ENCODE measurements around the gene SOD1.
"Not testable (repeated sequence)": the region's sequence is repeated elsewhere in the genome, so short reads cannot be mapped to it uniquely, and the experiment has no call there.

Gene SOD1

GRCh38 chr21:31634993-31635392, 24.5 kb upstream of the SOD1 start:
- H3K4me1 ChIP-seq (ENCODE audit: control insufficient read depth, insufficient read depth, low read length) = no peaks in the 10 kb centered on the region
- H3K27me3 ChIP-seq (ENCODE audit: control insufficient read depth, insufficient read depth, low read length) = no peaks in the 10 kb centered on the region
- no peak overlapping the region for H3K9ac ChIP-seq (ENCODE audit: low read length)

DNA sequence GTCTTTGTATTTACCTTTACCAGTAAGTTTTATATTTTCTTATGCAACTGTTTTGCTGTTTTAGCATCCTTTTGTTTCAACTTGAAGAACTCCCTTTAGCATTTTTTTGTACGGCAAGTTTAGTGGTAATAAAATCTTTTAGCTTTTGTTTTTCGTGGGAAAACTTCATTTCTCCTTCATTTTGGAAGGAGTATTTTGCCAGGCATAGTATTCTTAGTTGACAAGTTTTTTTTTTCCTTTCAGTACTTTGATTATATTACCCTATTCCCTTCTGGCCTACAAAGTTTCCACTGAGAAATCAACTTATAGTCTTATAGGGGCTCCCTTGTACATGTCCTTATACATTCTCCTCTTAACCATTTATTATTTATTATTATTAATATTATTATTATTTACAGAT, 22.6 kb upstream of the SOD1 start:
- Histone ChIP-seq H3K36me3 (ENCODE audit: control insufficient read depth, insufficient read depth, low read length) (no peaks in the 10 kb centered on the region), H3K4me3 (ENCODE audit: low read length) (no peak overlapping the region), H3K27ac (ENCODE audit: low read depth, low read length) (no peak overlapping the region), H3K4me1 (ENCODE audit: control insufficient read depth, insufficient read depth, low read length) (no peaks in the 10 kb centered on the region), H3K9ac (ENCODE audit: low read length) (no peak overlapping the region), H3K27me3 (ENCODE audit: control insufficient read depth, insufficient read depth, low read length) (no peaks in the 10 kb centered on the region)

More at GRCh38 chr21:31634993-31635392, 24.5 kb upstream of the SOD1 start:
- no peaks in the 10 kb centered on the region for H3K36me3 ChIP-seq (ENCODE audit: control insufficient read depth, insufficient read depth, low read length)
- H3K27ac ChIP-seq (ENCODE audit: low read depth, low read length) = no peak overlapping the region
- no peak overlapping the region for H3K4me3 ChIP-seq (ENCODE audit: low read length)

- H3K27ac ChIP-seq (ENCODE audit: low read depth, low read length) = no peak overlapping the region
- H3K4me1 ChIP-seq (ENCODE audit: control insufficient read depth, insufficient read depth, low read length) = no peaks in the 10 kb centered on the region
- H3K36me3 ChIP-seq (ENCODE audit: control insufficient read depth, insufficient read depth, low read length) = no peaks in the 10 kb centered on the region
- H3K4me3 ChIP-seq (ENCODE audit: low read length) = no peak overlapping the region
- H3K27me3 ChIP-seq (ENCODE audit: control insufficient read depth, insufficient read depth, low read length) = no peaks in the 10 kb centered on the region
- H3K9ac ChIP-seq (ENCODE audit: low read length) = no peak overlapping the region
Measured at GRCh38 chr21:31641416-31641922, 18.0 kb upstream of the SOD1 start.

DNA sequence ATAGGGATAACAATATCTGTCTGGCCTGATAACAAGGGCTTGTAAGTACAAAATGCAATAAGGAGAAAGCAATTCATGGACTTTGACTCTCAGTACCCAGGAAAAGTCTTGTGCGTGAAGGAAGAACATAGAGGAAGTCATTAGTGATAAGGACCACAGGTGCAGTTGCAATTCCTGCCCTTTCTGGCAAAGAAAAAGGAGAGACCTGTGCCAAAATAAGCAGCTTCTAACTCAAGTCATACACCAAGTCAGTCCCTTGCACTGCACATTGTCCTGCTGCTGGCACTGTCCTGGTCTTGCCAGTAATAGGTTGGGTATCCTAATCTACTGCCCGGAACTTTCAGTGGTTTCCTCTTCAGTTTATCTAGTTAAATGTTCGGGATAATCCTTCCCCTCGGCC, 14.8 kb upstream of the SOD1 start:
- Histone ChIP-seq H3K27ac (ENCODE audit: low read depth, low read length) (no peak overlapping the region), H3K36me3 (ENCODE audit: control insufficient read depth, insufficient read depth, low read length) (no peaks in the 10 kb centered on the region), H3K4me3 (ENCODE audit: low read length) (no peak overlapping the region), H3K27me3 (ENCODE audit: control insufficient read depth, insufficient read depth, low read length) (no peaks in the 10 kb centered on the region), H3K9ac (ENCODE audit: low read length) (no peak overlapping the region), H3K4me1 (ENCODE audit: control insufficient read depth, insufficient read depth, low read length) (no peaks in the 10 kb centered on the region)

GRCh38 chr21:31647650-31648049, 11.8 kb upstream of the SOD1 start:
- Histone ChIP-seq H3K27me3 (ENCODE audit: control insufficient read depth, insufficient read depth, low read length) (no peaks in the 10 kb centered on the region), H3K36me3 (ENCODE audit: control insufficient read depth, insufficient read depth, low read length) (no peaks in the 10 kb centered on the region), H3K9ac (ENCODE audit: low read length) (no peak overlapping the region), H3K27ac (ENCODE audit: low read depth, low read length) (no peak overlapping the region), H3K4me1 (ENCODE audit: control insufficient read depth, insufficient read depth, low read length) (no peaks in the 10 kb centered on the region), H3K4me3 (ENCODE audit: low read length) (no peak overlapping the region)

DNA sequence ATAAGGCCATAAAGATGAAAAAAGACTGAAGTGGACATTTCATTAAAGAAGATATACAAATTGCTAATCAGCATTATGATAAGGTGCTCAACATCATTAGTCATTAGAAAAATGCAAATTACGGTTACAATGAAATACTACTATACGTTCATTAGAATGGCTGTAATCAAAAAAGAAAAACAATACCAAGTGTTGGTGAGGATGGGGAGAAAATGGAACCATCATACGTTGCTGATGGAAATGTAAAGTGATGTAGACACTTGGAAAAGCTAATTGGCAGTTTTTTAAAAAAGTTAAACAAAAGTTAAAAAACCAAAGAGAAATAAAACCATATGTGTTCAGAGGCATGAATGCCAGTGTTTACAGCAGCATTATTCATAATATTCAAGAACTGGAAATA, 8.6 kb upstream of the SOD1 start:
- Histone ChIP-seq H3K27ac (ENCODE audit: low read depth, low read length) (no peak overlapping the region), H3K27me3 (ENCODE audit: control insufficient read depth, insufficient read depth, low read length) (no peaks in the 10 kb centered on the region), H3K4me3 (ENCODE audit: low read length) (no peak overlapping the region), H3K36me3 (ENCODE audit: control insufficient read depth, insufficient read depth, low read length) (no peaks in the 10 kb centered on the region), H3K9ac (ENCODE audit: low read length) (no peak overlapping the region), H3K4me1 (ENCODE audit: control insufficient read depth, insufficient read depth, low read length) (no peaks in the 10 kb centered on the region)

GRCh38 chr21:31651491-31651890, 8.0 kb upstream of the SOD1 start:
- not testable (repeated sequence) for H3K27ac ChIP-seq (ENCODE audit: low read depth, low read length); H3K27me3 ChIP-seq (ENCODE audit: control insufficient read depth, insufficient read depth, low read length); H3K9ac ChIP-seq (ENCODE audit: low read length); H3K36me3 ChIP-seq (ENCODE audit: control insufficient read depth, insufficient read depth, low read length); H3K4me1 ChIP-seq (ENCODE audit: control insufficient read depth, insufficient read depth, low read length); H3K4me3 ChIP-seq (ENCODE audit: low read length)

GRCh38 chr21:31654340-31654739, 5.2 kb upstream of the SOD1 start:
- no peak overlapping the region for H3K4me3 ChIP-seq (ENCODE audit: low read length)
- H3K27me3 ChIP-seq (ENCODE audit: control insufficient read depth, insufficient read depth, low read length) = no peaks in the 10 kb centered on the region
- no peaks in the 10 kb centered on the region for H3K36me3 ChIP-seq (ENCODE audit: control insufficient read depth, insufficient read depth, low read length)
- H3K4me1 ChIP-seq (ENCODE audit: control insufficient read depth, insufficient read depth, low read length) = no peaks in the 10 kb centered on the region
- no peak overlapping the region for H3K27ac ChIP-seq (ENCODE audit: low read depth, low read length)
- no peak overlapping the region for H3K9ac ChIP-seq (ENCODE audit: low read length)

DNA sequence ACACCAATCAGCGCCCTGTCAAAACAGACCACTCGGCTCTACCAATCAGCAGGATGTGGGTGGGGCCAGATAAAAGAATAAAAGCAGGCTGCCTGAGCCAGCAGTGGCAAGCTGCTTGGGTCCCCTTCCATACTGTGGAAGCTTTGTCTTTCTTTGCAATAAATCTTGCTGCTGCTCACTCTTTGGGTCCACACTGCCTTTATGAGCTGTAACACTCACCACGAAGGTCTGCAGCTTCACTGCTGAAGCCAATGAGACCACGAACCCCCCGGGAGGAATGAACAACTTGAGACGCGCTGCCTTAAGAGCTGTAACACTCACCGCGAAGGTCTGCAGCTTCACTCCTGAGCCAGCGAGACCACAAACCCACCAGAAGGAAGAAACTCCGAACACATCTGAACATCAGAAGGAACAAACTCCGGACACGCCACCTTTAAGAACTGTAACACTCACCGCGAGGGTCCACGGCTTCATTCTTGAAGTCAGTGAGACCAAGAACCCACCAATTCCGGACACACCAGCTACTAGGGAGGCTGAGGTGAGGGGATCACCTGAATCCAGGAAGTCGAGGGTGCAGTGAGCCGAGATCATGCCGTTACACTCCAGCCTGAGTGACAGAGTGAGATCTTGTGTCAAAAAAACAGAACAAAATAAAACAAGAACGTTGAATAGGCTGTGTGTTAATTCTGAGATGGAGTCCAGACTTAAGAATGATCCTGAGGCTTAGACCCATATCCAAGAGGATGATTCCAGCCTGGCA, 4.5 kb upstream of the SOD1 start:
- not testable (repeated sequence) for H3K4me1 ChIP-seq (ENCODE audit: control insufficient read depth, insufficient read depth, low read length); H3K27me3 ChIP-seq (ENCODE audit: control insufficient read depth, insufficient read depth, low read length); H3K4me3 ChIP-seq (ENCODE audit: low read length); H3K9ac ChIP-seq (ENCODE audit: low read length); H3K36me3 ChIP-seq (ENCODE audit: control insufficient read depth, insufficient read depth, low read length); H3K27ac ChIP-seq (ENCODE audit: low read depth, low read length)

GRCh38 chr21:31656199-31657095, 3.0 kb upstream of the SOD1 start:
- H3K4me1 ChIP-seq (ENCODE audit: control insufficient read depth, insufficient read depth, low read length) = peaks cover 4% of the 10 kb centered on the region

GRCh38 chr21:31658053-31658452, 1.4 kb upstream of the SOD1 start:
- Histone ChIP-seq H3K27me3 (ENCODE audit: control insufficient read depth, insufficient read depth, low read length) (no peaks in the 10 kb centered on the region), H3K4me3 (ENCODE audit: low read length) (no peak overlapping the region), H3K36me3 (ENCODE audit: control insufficient read depth, insufficient read depth, low read length) (peaks cover 2% of the 10 kb centered on the region), H3K9ac (ENCODE audit: low read length) (no peak overlapping the region), H3K27ac (ENCODE audit: low read depth, low read length) (no peak overlapping the region), H3K4me1 (ENCODE audit: control insufficient read depth, insufficient read depth, low read length) (peaks cover 4% of the 10 kb centered on the region)

More at GRCh38 chr21:31656199-31657095, 3.0 kb upstream of the SOD1 start:
- H3K36me3 ChIP-seq (ENCODE audit: control insufficient read depth, insufficient read depth, low read length) = no peaks in the 10 kb centered on the region
- no peak overlapping the region for H3K9ac ChIP-seq (ENCODE audit: low read length)
- H3K27me3 ChIP-seq (ENCODE audit: control insufficient read depth, insufficient read depth, low read length) = no peaks in the 10 kb centered on the region
- H3K27ac ChIP-seq (ENCODE audit: low read depth, low read length) = no peak overlapping the region
- H3K4me3 ChIP-seq (ENCODE audit: low read length) = no peak overlapping the region

- Histone ChIP-seq H3K36me3 (ENCODE audit: control insufficient read depth, insufficient read depth, low read length) (peaks cover 8% of the 10 kb centered on the region), H3K4me3 (ENCODE audit: low read length) (peak overlapping the region; percentile 100), H3K9ac (ENCODE audit: low read length) (peak overlapping the region; percentile 59), H3K27ac (ENCODE audit: low read depth, low read length) (peak overlapping the region; percentile 77), H3K4me1 (ENCODE audit: control insufficient read depth, insufficient read depth, low read length) (peaks cover 6% of the 10 kb centered on the region), H3K27me3 (ENCODE audit: control insufficient read depth, insufficient read depth, low read length) (no peaks in the 10 kb centered on the region)
Measured at GRCh38 chr21:31659286-31659535, 282 bp upstream of the SOD1 start.

DNA sequence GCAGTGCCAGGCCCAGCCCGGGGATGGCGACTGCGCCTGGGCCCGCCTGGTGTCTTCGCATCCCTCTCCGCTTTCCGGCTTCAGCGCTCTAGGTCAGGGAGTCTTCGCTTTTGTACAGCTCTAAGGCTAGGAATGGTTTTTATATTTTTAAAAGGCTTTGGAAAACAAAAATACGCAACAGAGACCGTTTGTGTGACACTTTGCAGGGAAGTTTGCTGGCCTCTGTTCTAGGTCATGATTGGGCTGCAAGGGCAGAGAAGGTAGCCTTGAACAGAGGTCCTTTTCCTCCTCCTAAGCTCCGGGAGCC, 719 bp downstream of the SOD1 start:
- peaks cover 6% of the 10 kb centered on the region for H3K4me1 ChIP-seq (ENCODE audit: control insufficient read depth, insufficient read depth, low read length)

More for the DNA sequence above, 719 bp downstream of the SOD1 start:
- Histone ChIP-seq H3K4me3 (ENCODE audit: low read length) (peak overlapping the region; percentile 100), H3K27ac (ENCODE audit: low read depth, low read length) (peak overlapping the region; percentile 77), H3K36me3 (ENCODE audit: control insufficient read depth, insufficient read depth, low read length) (peaks cover 8% of the 10 kb centered on the region), H3K9ac (ENCODE audit: low read length) (peak overlapping the region; percentile 53), H3K27me3 (ENCODE audit: control insufficient read depth, insufficient read depth, low read length) (no peaks in the 10 kb centered on the region)
